Muscle layer of colon (tissue), 2 donors: Measurements from ENCODE around the gene SCFD2.

Experiments used
- H3K27ac ChIP-seq: one replicate; pipeline ENCODE4 v1.7.0; 2013; ENCODE audit warnings: low read depth, mild to moderate bottlenecking, low read length, moderate library complexity
- H3K27me3 ChIP-seq, 2 donors: one replicate each; pipeline ENCODE4 v1.7.0; 2013; ENCODE audit warnings: low read length in 2 of 2, mild to moderate bottlenecking in 2 of 2; ENCODE audit not compliant: insufficient read depth in 2 of 2, control insufficient read depth in 1 of 2
- H3K36me3 ChIP-seq: one replicate; pipeline ENCODE4 v1.7.0; 2013; ENCODE audit warnings: mild to moderate bottlenecking, low read length; ENCODE audit not compliant: insufficient read depth
- H3K4me1 ChIP-seq: one replicate; pipeline ENCODE4 v1.7.0; 2013; ENCODE audit warnings: mild to moderate bottlenecking, low read length; ENCODE audit not compliant: insufficient read depth
- H3K4me3 ChIP-seq, 2 donors: one replicate each; pipeline ENCODE4 v1.7.0; 2013; ENCODE audit warnings: low read length in 2 of 2, low read depth in 1 of 2, mild to moderate bottlenecking in 1 of 2, moderate library complexity in 1 of 2
- H3K9ac ChIP-seq: one replicate; pipeline ENCODE4 v1.7.0; 2013; ENCODE audit warnings: low read length
- H3K9me3 ChIP-seq: one replicate; pipeline ENCODE4 v1.7.0; 2013; ENCODE audit warnings: mild to moderate bottlenecking, low read length
- donor health status: abdominal sarcoma.
- donor health status: Adenocarcinoma of cecum.

Gene SCFD2

GRCh38 chr4:53076374-53076958 is 289.4 kb downstream of the SCFD2 start:
- Histone ChIP-seq H3K36me3 (no peaks in the 10 kb centered on the region), H3K9me3 (no peaks in the 10 kb centered on the region), H3K4me3 (no peak overlapping the region), H3K9ac (no peak overlapping the region), H3K27ac (no peak overlapping the region), H3K4me1 (no peaks in the 10 kb centered on the region), H3K27me3 (no peaks in the 10 kb centered on the region)

GRCh38 chr4:53075162-53075785 is 290.6 kb downstream of the SCFD2 start:
- no peaks in the 10 kb centered on the region for H3K27me3 ChIP-seq
- no peak overlapping the region for H3K27ac ChIP-seq
- no peaks in the 10 kb centered on the region for H3K9me3 ChIP-seq
- no peak overlapping the region for H3K4me3 ChIP-seq
- H3K36me3 ChIP-seq: no peaks in the 10 kb centered on the region
- H3K4me1 ChIP-seq: no peaks in the 10 kb centered on the region
- no peak overlapping the region for H3K9ac ChIP-seq

- H3K4me1 ChIP-seq: no peaks in the 10 kb centered on the region
- H3K27ac ChIP-seq: no peak overlapping the region
- H3K4me3 ChIP-seq: no peak overlapping the region
- no peak overlapping the region for H3K9ac ChIP-seq
- H3K9me3 ChIP-seq: no peaks in the 10 kb centered on the region
- H3K27me3 ChIP-seq: no peaks in the 10 kb centered on the region
- H3K36me3 ChIP-seq: no peaks in the 10 kb centered on the region
Observed at GRCh38 chr4:53068755-53069330, 297.0 kb downstream of the SCFD2 start.

- H3K36me3 ChIP-seq: no peaks in the 10 kb centered on the region
- no peaks in the 10 kb centered on the region for H3K27me3 ChIP-seq
- H3K9me3 ChIP-seq: no peaks in the 10 kb centered on the region
- no peak overlapping the region for H3K9ac ChIP-seq
- H3K4me3 ChIP-seq: no peak overlapping the region
- H3K4me1 ChIP-seq: no peaks in the 10 kb centered on the region
- no peak overlapping the region for H3K27ac ChIP-seq
Observed at GRCh38 chr4:53067125-53067802, 298.6 kb downstream of the SCFD2 start.

GRCh38 chr4:53066155-53066554 is 299.7 kb downstream of the SCFD2 start:
- no peaks in the 10 kb centered on the region for H3K36me3 ChIP-seq
- no peaks in the 10 kb centered on the region for H3K27me3 ChIP-seq
- no peaks in the 10 kb centered on the region for H3K9me3 ChIP-seq
- no peak overlapping the region for H3K4me3 ChIP-seq
- no peaks in the 10 kb centered on the region for H3K4me1 ChIP-seq
- no peak overlapping the region for H3K27ac ChIP-seq
- H3K9ac ChIP-seq: no peak overlapping the region

GRCh38 chr4:53064609-53065008 is 301.3 kb downstream of the SCFD2 start:
- Histone ChIP-seq H3K9ac (no peak overlapping the region), H3K4me1 (no peaks in the 10 kb centered on the region), H3K27ac (no peak overlapping the region), H3K9me3 (no peaks in the 10 kb centered on the region), H3K4me3 (no peak overlapping the region), H3K36me3 (no peaks in the 10 kb centered on the region), H3K27me3 (no peaks in the 10 kb centered on the region)

- no peaks in the 10 kb centered on the region for H3K4me1 ChIP-seq
- H3K27me3 ChIP-seq: no peaks in the 10 kb centered on the region
Observed at GRCh38 chr4:53061091-53061850, 304.6 kb downstream of the SCFD2 start.

GRCh38 chr4:53060278-53060677 is 305.6 kb downstream of the SCFD2 start:
- H3K9me3 ChIP-seq: no peaks in the 10 kb centered on the region
- H3K4me1 ChIP-seq: no peaks in the 10 kb centered on the region
- no peaks in the 10 kb centered on the region for H3K36me3 ChIP-seq
- no peaks in the 10 kb centered on the region for H3K27me3 ChIP-seq
- no peak overlapping the region for H3K4me3 ChIP-seq
- no peak overlapping the region for H3K27ac ChIP-seq
- H3K9ac ChIP-seq: no peak overlapping the region

More at GRCh38 chr4:53061091-53061850, 304.6 kb downstream of the SCFD2 start:
- Histone ChIP-seq H3K36me3 (no peaks in the 10 kb centered on the region), H3K4me3 (no peak overlapping the region), H3K27ac (no peak overlapping the region), H3K9ac (no peak overlapping the region), H3K9me3 (no peaks in the 10 kb centered on the region)

GRCh38 chr4:53059871-53060270 is 306.0 kb downstream of the SCFD2 start:
- no peak overlapping the region for H3K27ac ChIP-seq
- no peak overlapping the region for H3K9ac ChIP-seq
- H3K27me3 ChIP-seq: no peaks in the 10 kb centered on the region
- no peaks in the 10 kb centered on the region for H3K9me3 ChIP-seq
- H3K4me3 ChIP-seq: no peak overlapping the region
- H3K36me3 ChIP-seq: no peaks in the 10 kb centered on the region
- no peaks in the 10 kb centered on the region for H3K4me1 ChIP-seq

- Histone ChIP-seq H3K36me3 (no peaks in the 10 kb centered on the region), H3K27ac (no peak overlapping the region), H3K27me3 (no peaks in the 10 kb centered on the region), H3K9ac (no peak overlapping the region), H3K4me3 (no peak overlapping the region), H3K4me1 (no peaks in the 10 kb centered on the region), H3K9me3 (no peaks in the 10 kb centered on the region)
Observed at GRCh38 chr4:53059256-53059655, 306.6 kb downstream of the SCFD2 start.

GRCh38 chr4:53057679-53058078 is 308.2 kb downstream of the SCFD2 start:
- Histone ChIP-seq H3K4me1 (no peaks in the 10 kb centered on the region), H3K4me3 (no peak overlapping the region), H3K27me3 (no peaks in the 10 kb centered on the region), H3K27ac (no peak overlapping the region), H3K9me3 (no peaks in the 10 kb centered on the region), H3K9ac (no peak overlapping the region), H3K36me3 (no peaks in the 10 kb centered on the region)
